Measurements from ENCODE around the gene RIN3.

RIN3 gene

DNA sequence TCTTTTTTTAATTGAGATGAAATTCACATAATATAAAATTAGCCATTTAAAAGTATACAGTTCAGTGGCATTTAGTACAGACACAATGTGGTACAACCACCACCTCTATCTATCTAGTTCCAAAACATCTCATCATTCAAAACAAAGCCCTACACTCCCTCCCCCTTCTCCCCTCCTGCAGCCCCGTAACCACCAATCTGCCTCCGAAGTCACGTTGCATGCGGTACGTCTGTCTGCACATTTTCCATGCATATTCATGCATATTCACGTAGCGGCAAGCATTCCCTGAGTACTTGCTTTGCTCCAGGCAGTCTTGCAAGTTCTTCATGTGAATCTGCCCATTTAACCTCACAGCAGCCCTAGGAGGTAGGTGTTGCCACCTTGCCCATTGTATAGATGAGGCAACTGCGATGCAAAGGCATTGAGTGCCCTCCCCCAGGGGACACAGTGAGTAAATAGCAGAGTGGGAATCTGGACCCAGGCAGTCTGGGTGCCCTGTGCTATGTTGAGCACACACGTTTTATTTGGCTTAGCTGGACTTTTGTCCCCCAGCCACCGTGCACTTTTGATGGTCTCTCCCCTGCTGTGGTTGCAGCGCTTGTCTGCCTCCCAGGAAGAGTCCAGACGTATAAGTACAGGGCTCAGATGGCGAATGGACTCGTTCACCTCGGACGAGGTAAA, 43.4 kb downstream of the RIN3 start:
- TF ChIP-seq, protein P1, sequence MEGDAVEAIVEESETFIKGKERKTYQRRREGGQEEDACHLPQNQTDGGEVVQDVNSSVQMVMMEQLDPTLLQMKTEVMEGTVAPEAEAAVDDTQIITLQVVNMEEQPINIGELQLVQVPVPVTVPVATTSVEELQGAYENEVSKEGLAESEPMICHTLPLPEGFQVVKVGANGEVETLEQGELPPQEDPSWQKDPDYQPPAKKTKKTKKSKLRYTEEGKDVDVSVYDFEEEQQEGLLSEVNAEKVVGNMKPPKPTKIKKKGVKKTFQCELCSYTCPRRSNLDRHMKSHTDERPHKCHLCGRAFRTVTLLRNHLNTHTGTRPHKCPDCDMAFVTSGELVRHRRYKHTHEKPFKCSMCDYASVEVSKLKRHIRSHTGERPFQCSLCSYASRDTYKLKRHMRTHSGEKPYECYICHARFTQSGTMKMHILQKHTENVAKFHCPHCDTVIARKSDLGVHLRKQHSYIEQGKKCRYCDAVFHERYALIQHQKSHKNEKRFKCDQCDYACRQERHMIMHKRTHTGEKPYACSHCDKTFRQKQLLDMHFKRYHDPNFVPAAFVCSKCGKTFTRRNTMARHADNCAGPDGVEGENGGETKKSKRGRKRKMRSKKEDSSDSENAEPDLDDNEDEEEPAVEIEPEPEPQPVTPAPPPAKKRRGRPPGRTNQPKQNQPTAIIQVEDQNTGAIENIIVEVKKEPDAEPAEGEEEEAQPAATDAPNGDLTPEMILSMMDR (conservative IDR thresholded peaks at IDR 0.05; ENCODE audit: low read depth) = no peak
- ChIA-PET POLR2A (ENCODE audit: low non-redundant PET) (no interaction called here), CTCF (no interaction called here)
- H3K27ac ChIP-seq = no peak overlapping the region
- DNase-seq (ENCODE audit: low spot score) = no peak

- POLR2A ChIA-PET (ENCODE audit: low non-redundant PET) = no interaction called here
- DNase-seq (ENCODE audit: low spot score) = no peak
- TF ChIP-seq, protein P1 (conservative IDR thresholded peaks at IDR 0.05; ENCODE audit: low read depth) = no peak
- CTCF ChIA-PET = interaction anchor here (0.7 kb wide), 1 partner anchor 68 kb away, joined by 3 read pairs; no protein-coding TSS in a partner anchor
- no peak overlapping the region for H3K27ac ChIP-seq
These were observed 43.9 kb downstream of the RIN3 start for GRCh38 chr14:92557544-92557912.

DNA sequence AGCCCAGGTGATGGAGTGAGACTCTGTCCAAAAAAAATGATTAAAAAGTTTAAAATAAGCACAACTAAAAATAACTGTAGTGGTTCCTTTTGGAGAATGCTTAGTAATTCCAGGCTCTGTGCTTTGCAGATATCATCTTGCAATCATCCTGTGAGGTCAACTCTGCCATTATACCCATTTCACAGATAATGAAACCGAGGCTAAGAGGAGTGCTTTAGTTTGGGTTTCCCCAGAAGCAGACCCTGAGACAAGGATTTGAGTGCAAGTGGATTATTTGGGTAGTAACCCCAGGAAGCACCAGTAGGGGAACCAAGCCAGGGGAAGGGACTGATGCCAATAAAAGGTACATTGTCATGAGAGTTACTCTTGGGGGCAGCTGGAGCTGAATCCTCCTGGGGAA, 44.7 kb downstream of the RIN3 start:
- TF ChIP-seq, protein P1 (conservative IDR thresholded peaks at IDR 0.05; ENCODE audit: low read depth) = no peak
- no peak overlapping the region for H3K27ac ChIP-seq
- ChIA-PET POLR2A (ENCODE audit: low non-redundant PET) (no interaction called here), CTCF (interaction anchor here (0.7 kb wide), 1 partner anchor 69 kb away, joined by 3 read pairs; no protein-coding TSS in a partner anchor)
- no peak for DNase-seq (ENCODE audit: low spot score)

DNA sequence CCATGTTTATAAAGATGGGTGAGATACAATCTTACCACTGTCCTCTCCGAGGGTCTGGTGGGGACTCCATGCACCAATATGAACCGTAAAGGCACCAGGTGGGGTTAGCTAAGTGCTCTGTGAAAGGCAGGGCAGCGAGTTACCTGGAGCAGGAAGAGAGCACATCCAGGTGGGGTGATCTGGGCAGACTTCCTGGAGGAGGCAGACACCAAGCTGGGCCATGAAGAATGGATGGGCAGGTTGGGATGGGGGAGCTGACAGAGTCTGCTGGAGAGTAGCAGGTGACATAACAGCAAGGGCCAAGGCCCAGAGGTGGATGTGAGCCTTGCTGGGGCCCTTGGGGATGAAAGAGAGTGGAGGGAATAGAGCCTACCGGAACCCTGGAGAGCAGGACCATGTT, 45.9 kb downstream of the RIN3 start:
- ChIA-PET CTCF (no interaction called here), POLR2A (ENCODE audit: low non-redundant PET) (no interaction called here)
- TF ChIP-seq, protein P1 (conservative IDR thresholded peaks at IDR 0.05; ENCODE audit: low read depth) = no peak
- H3K27ac ChIP-seq = no peak overlapping the region
- DNase-seq (ENCODE audit: low spot score) = no peak

GRCh38 chr14:92560106-92560865, 46.7 kb downstream of the RIN3 start:
- TF ChIP-seq, protein P1 (conservative IDR thresholded peaks at IDR 0.05; ENCODE audit: low read depth) = no peak
- ChIA-PET CTCF (no interaction called here), POLR2A (ENCODE audit: low non-redundant PET) (no interaction called here)
- no peak overlapping the region for H3K27ac ChIP-seq
- DNase-seq (ENCODE audit: low spot score) = no peak

DNA sequence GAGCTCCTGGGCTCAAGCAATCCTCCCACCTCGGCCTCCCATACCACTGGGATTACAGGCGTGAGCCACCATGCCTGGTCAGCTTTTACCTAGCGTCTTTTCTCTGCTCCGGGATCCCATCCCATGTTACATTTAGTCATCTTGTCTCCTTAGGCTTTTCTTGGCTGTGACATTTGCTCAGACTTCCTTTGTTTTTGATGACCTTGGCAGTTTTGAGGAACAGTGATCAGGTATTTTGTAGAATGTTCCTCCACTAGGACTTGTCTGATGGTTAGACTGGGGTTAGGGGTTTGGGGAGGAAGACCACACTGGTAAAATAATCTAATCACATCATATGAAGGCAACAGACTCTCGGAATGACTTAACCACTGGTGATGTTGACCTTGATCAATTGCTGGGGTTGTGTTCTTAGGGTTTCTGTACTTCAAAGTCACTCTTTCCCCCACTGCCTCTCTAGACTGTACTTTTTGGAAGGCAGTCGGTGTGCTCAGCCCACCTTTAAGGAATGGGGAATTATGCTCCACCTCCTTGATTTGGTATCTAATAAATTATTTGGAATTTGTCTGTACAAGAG, 48.4 kb downstream of the RIN3 start:
- CTCF ChIA-PET = no interaction called here
- POLR2A ChIA-PET (ENCODE audit: low non-redundant PET) = no interaction called here
- no peak for DNase-seq (ENCODE audit: low spot score)
- H3K27ac ChIP-seq = no peak overlapping the region
- TF ChIP-seq, protein P1 (conservative IDR thresholded peaks at IDR 0.05; ENCODE audit: low read depth) = no peak
